RWPE1 (cell line): ENCODE data around the gene GRWD1.

Experiments
- CTCF ChIA-PET: fragments of 350-600 bp; sonication (Branson Sonifier 250); formaldehyde crosslinking; extraction: SDS; loops from one replicate; lab custom pipeline; 2021; lab: Yijun Ruan, JAX
- POLR2A ChIA-PET: fragments of 400-600 bp; formaldehyde crosslinking; extraction: SDS; loops from one replicate; lab custom pipeline; 2020; ENCODE audit warnings: antibody characterized with exemption; ENCODE audit not compliant: low non-redundant PET; lab: Yijun Ruan, JAX
- DNase-seq: peaks from one replicate; pipeline ENCODE4 v3.0.0; 2012; ENCODE audit warnings: low spot score
- H3K27ac ChIP-seq: fragments of 450-650 bp; 2 replicates; pipeline ENCODE4 v1.5.1; 2017
- CTCF ChIP-seq: fragments of 450-650 bp; conservative IDR thresholded peaks from 2 replicates; pipeline ENCODE4 v1.5.1; 2017; ENCODE audit warnings: low read depth, mild to moderate bottlenecking

The GRWD1 gene

GRCh38 chr19:48398375-48399235 is 47.2 kb upstream of the GRWD1 start:
- ChIA-PET CTCF (no interaction called here), POLR2A (no interaction called here)
- no peak for TF ChIP-seq CTCF
- peak; percentile 84 for DNase-seq
- H3K27ac ChIP-seq, result peak overlapping the region; percentile 88

DNA sequence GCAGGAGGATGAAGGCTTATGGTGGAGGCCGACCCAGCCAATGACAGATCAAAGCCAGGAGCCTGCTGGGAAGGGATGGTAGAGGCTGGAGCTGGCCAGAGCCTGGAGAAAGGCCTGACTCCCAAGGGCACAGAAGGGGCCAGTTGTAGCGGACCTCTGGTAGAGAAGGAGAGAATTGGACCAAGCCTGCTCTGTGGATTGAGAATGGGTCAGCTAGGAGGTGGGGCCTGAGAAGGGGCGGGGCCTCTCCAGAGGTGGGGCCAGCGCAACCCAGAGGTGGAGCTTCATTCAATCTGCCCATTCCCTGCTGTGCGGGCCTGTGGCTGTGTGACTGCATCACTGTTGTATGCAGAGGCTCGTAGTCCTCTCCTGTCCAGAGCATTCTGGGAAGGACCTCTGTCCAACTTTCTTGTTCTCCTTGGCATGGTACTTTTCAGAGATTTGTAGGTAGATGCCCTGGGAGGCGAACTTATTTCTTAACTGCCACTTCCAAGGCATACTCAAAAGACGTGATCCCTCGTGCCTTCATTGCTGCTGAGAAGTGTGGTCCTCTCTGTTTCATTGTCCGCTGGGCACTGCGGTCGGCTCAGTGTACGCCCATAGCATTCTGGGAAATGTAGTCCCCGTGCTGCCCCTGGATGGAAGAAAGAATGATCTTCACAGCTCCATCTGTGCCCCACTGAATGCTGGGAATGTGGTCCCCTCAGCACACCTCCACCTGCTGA is 45.6 kb upstream of the GRWD1 start:
- POLR2A ChIA-PET, result no interaction called here
- CTCF ChIA-PET, result interaction anchor here (0.7 kb wide), 1 partner anchor 45 kb away, joined by 3 read pairs; no protein-coding TSS in a partner anchor
- no peak for TF ChIP-seq CTCF
- H3K27ac ChIP-seq, result peak overlapping the region; percentile 88
- DNase-seq, result no peak

GRCh38 chr19:48401287-48401686 is 44.5 kb upstream of the GRWD1 start:
- CTCF ChIA-PET, result interaction anchor here (0.6 to 0.9 kb wide), 3 partner anchors 11 to 269 kb away, joined by 3 to 5 read pairs (median 4); no protein-coding TSS in a partner anchor
- DNase-seq, result no peak
- H3K27ac ChIP-seq, result peak overlapping the region; percentile 88
- POLR2A ChIA-PET, result no interaction called here
- TF ChIP-seq CTCF, result no peak

GRCh38 chr19:48403606-48404005 is 42.2 kb upstream of the GRWD1 start:
- ChIA-PET POLR2A (no interaction called here), CTCF (interaction anchor here (0.6 kb wide), 1 partner anchor 84 kb away, joined by 3 read pairs; no protein-coding TSS in a partner anchor)
- TF ChIP-seq CTCF, result no peak
- no peak overlapping the region for H3K27ac ChIP-seq
- peak; percentile 63 for DNase-seq

- no peak for TF ChIP-seq CTCF
- DNase-seq, result no peak
- no peak overlapping the region for H3K27ac ChIP-seq
- CTCF ChIA-PET, result interaction anchor here (0.6 kb wide), 1 partner anchor 437 kb away, joined by 3 read pairs; no protein-coding TSS in a partner anchor
- POLR2A ChIA-PET, result no interaction called here
These were observed 40.6 kb upstream of the GRWD1 start for GRCh38 chr19:48405010-48405659.

DNA sequence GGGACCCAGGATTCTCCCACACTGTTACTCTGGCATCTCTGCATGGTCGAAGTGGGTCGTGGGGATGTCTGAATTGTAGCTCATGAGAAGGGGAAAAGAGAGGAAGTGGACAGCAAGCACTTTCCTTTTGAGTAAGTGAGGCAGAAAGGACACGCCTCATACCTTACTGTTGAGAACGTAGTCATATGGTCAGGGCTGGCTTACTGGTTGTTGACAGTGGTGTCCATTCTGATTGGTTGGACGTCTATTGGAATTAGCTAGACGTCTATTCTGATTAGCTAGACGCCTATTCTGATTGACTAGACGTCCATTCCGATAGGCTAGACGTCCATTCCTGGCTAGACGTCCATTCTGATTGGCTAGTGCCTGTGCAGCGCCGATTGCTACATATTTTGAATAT is 39.9 kb upstream of the GRWD1 start:
- POLR2A ChIA-PET, result no interaction called here
- H3K27ac ChIP-seq, result no peak overlapping the region
- CTCF ChIA-PET, result no interaction called here
- no peak for DNase-seq
- no peak for TF ChIP-seq CTCF
